Urothelium cell line (cell line): ENCODE data around the gene KRT24.
A peak's percentile ranks its signal among the peaks of the same experiment; 100 is the strongest.
"Not testable (repeated sequence)": the region's sequence is repeated elsewhere in the genome, so short reads cannot be mapped to it uniquely, and the experiment has no call there.

ENCODE experiments used
- DNase-seq: peaks from one replicate; pipeline ENCODE4 v3.0.0; 2011; ENCODE audit warnings: low spot score, mixed read lengths
- FAIRE-seq: peaks from 2 replicates; lab custom pipeline; 2011; peaks lifted over from hg19 to GRCh38; lab: Jason Lieb, UNC

The KRT24 gene

DNA sequence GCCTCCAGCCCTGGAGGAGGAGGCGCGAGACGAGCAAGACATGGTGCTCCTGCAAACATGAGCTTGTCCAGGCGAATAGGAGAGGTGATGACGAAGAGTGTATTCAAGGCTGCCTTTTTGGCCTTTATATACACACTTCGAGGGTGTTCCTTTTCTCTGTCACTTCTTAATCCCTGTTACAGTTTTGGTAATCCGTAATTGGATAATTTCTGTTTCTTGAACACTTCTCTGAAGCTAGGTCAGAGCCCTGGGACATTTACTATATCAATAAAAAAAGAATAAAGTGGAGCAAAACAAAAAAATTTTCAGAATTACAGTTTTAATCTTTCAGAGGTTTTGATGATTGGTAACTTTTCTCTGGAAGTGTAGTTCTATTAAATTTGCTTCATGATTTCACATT, at the start of gene KRT24:
KRT24 (minus strand) TSS at position 101 of the 400 bp plus-strand sequence; CDS start at position 42, 59 bp downstream.
- FAIRE-seq: no peak
- DNase-seq: no peak

DNA sequence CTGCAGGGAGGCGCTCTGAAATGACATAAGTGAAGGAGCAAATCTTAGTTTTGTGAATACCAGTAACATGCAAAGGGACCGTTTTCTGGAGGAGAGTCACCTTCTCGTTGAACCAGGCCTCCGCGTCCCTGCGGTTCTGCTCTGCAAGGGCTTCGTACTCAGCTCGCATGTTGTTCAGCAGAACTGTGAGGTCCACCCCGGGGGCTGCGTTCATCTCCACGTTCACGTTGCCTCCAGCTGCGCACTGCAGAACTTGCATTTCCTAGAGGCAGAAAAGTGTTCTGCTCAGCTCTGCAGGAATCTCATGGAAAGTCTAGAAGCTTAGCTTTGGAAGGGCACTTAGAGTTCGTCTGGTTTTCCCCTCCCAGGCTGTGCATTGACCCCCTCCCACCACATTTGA, 47.5 kb upstream of the KRT24 start:
- FAIRE-seq (no peak), DNase-seq (no peak)

DNA sequence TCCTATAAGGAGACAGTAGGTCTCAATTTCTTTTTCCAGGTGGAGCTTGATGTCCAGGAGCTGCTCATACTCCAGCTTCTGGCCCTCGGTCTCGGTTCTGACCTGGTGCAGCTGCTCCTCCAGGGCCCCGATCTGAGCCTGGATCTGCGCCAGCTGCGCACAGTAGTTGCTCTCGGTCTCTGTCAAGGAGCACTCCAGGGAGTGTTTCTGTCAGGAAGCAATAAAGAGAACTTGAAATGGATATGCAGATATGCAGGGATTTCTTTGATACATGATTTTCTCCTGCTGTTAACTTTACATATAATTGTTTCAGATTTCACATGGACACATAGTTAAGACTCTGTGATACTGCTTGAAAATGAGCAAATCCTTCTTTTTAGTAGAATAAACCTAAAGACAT, 46.8 kb upstream of the KRT24 start:
- DNase-seq (no peak), FAIRE-seq (no peak)

- FAIRE-seq: peak; percentile 71
- DNase-seq: not testable (repeated sequence)
Measured at GRCh38 chr17:40748666-40749065, 45.1 kb upstream of the KRT24 start.

DNA sequence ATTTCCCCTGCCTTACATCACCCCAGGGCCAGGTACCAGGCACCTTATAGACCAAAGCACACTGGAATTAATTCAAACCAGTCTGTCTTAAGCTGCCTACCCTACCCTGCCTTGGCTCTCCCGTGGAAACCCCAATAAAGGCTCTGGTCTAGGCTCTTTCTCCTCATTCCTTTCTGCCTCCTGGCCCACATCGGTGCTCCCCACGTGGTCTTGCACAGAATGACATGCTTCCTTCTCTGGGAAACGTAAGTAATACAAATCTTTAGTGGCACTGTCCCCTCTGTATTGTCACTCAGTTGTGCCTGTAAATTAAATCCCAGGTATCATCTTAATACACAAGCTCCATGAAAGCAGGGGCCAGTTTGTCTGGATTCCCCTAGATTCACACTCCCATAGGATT, 35.0 kb upstream of the KRT24 start:
- DNase-seq: no peak
- FAIRE-seq: no peak

DNA sequence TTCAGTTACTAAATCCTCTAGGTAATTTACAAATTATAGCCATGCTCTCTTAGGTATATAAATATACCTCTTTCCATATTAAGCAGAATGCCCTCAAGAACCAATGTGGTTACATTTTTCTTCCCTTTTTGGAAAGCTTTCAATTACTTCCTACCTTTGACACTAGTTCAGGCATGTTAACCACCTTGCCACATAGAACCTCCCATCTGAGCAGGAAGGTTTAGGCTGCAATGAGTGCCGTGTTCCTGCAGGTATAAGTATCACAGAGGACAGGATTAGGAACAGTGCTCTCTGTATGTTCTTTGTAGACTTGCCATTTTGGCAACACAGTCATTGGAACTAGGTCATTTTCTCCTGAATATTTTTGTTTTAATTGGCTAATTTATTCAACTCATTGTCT, 31.5 kb upstream of the KRT24 start:
- no peak for FAIRE-seq
- DNase-seq: no peak

GRCh38 chr17:40734018-40734417, 30.5 kb upstream of the KRT24 start:
- DNase-seq (no peak), FAIRE-seq (no peak)

GRCh38 chr17:40730970-40731369, 27.4 kb upstream of the KRT24 start:
- DNase-seq (no peak), FAIRE-seq (no peak)

DNA sequence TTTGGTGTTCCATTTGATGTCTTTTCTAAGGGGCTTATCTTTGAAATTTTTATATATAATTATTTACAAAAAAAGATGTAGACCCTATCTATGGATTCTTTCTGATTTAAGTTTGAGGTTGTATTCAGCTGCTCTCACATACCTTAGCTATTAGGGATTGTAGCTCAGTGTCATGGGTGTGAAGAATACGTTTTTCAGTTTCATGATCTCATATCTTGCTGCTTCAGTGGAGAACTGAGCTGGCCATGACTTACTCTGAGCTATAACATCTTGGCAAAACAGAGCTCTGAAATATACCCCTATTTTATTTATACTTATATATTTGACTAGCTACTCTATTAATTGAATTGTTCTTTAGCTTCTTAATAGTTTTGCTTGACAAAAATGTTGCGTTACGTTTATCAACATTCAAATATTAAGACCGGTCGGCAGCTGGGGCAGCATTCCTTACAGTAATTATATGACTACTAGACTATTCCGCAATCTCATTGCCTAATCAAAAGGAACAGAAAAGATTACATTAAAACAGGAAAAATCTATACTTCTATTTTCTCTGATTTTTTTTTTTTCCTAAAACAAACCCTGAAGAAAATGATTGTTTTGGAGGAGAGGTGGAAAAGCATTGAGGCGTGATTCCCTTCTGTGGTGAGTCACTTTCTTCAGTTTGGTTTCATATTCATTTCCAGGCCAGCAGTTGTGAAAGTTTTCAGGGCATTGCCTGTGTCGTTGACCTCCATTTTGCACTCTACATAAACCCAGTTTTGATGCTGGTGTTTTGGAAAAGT, 24.1 kb upstream of the KRT24 start:
- FAIRE-seq (no peak), DNase-seq (no peak)

DNA sequence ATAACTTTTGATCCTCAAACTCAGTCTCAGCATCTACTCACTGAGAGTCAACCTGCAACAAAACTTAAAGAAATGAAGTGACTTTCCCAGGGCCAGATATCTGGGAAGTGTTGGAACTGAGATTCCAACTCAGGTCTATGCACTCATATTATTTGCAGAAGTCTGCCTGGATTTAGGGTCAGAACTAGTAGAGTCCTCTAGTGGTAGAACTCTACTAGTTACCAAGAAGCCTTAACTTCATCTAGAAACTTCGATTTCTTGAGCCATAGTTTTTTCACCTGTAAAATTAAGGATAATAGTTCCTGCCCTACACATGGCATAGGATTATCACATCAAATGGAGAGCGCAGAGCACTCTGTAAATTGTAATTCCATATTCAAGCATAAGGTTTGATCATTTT, 23.4 kb upstream of the KRT24 start:
- DNase-seq: no peak
- no peak for FAIRE-seq

- DNase-seq (no peak), FAIRE-seq (no peak)
Measured at GRCh38 chr17:40724656-40725055, 21.1 kb upstream of the KRT24 start.

- FAIRE-seq: no peak
- DNase-seq: no peak
Measured at GRCh38 chr17:40722241-40722640, 18.7 kb upstream of the KRT24 start.

GRCh38 chr17:40720899-40721298, 17.3 kb upstream of the KRT24 start:
- DNase-seq (no peak), FAIRE-seq (no peak)

- FAIRE-seq: no peak
- DNase-seq: no peak
Measured at GRCh38 chr17:40718930-40719329, 15.4 kb upstream of the KRT24 start.

GRCh38 chr17:40717776-40718175, 14.2 kb upstream of the KRT24 start:
- no peak for FAIRE-seq
- no peak for DNase-seq

DNA sequence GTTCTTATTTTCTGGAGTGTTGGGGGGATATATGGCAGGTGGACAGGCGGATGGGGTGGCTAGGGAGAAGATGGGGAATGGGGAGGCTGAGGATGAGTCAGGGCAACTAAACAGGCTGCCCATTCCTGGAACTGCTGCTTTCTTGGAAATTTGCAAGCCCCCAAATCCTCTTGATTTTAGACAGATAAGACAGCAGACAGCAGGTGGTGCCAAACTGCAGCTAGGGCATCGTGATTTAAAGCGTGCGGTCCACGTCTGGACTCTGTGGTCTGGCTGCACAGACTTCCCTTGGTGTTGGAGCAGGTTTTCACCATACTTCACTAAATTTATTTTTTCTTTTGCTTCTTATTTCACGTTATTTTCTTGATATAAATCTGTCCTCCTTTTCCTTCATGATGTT, 10.9 kb upstream of the KRT24 start:
- FAIRE-seq: no peak
- no peak for DNase-seq

GRCh38 chr17:40707745-40708144, 4.2 kb upstream of the KRT24 start:
- no peak for DNase-seq
- no peak for FAIRE-seq

GRCh38 chr17:40705584-40705983, 2.0 kb upstream of the KRT24 start:
- FAIRE-seq (no peak), DNase-seq (no peak)

- DNase-seq: no peak
- no peak for FAIRE-seq
Measured at GRCh38 chr17:40702271-40702670, 1.3 kb downstream of the KRT24 start.

DNA sequence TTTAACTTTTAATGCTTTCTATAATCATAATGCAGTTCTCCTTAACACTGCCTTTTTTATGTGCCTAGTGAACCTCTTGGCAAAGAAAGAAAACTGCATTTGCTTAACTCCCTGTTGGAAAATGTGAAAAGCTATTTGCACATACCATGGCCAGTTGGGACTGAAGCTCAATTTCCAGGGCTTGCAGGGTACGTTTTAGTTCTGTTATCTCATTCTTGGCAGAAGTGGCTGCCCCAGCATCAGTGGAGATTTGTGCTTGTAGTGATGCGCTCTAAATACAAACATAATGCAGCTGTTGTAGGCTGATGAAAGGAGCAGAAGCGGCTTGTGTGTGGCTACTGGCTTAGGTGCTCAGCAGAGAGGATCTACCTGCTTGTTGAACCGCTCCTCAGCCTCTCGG, 3.7 kb downstream of the KRT24 start:
- DNase-seq (no peak), FAIRE-seq (no peak)

- FAIRE-seq: no peak
Measured at GRCh38 chr17:40699371-40699770, 4.2 kb downstream of the KRT24 start.

DNA sequence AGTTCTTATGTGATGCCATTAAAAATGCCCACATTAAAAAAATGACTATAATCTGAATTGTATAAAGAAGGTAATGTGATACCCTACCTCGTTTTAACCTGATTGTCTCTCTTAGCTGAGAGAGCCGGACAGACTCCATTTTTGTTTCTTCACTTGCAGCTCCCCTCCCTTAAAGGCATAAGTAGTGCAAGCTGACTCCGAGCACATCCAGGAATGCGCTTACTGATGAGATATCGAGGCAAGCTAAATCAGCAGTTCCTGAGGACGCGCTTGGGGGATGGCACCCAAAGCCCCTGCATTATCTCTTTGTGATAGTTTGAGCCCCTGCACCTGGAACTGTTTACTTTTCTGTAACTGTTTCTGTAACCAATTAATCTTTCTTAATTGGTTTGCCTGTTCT, 6.3 kb downstream of the KRT24 start:
- no peak for DNase-seq
- FAIRE-seq: no peak

More at GRCh38 chr17:40699371-40699770, 4.2 kb downstream of the KRT24 start:
- no peak for DNase-seq

- DNase-seq (no peak), FAIRE-seq (no peak)
Measured at GRCh38 chr17:40696651-40697072, 6.9 kb downstream of the KRT24 start.
